Smooth muscle cell (in vitro differentiated cells): ENCODE data around the gene BRME1. TPM values are rescaled to one million over a fixed set of nuclear protein-coding genes. Genes with fewer than 3 reads are reported as not detected.
"Not testable (repeated sequence)": the region's sequence is repeated elsewhere in the genome, so short reads cannot be mapped to it uniquely, and the experiment has no call there.

Experiments
- DNase-seq: peaks from one replicate; lab custom pipeline; 2025; ENCODE audit not compliant: unreplicated experiment; lab: John Stamatoyannopoulos, UW
- H2AFZ ChIP-seq: fragments of 200-600 bp; sonication (generic); 2 replicates; pipeline ENCODE4 v1.6.0; 2016; ENCODE audit warnings: antibody characterized with exemption, low read depth, mild to moderate bottlenecking
- H3F3A ChIP-seq: fragments of 200-600 bp; sonication (generic); 2 replicates; pipeline ENCODE4 v1.6.0; 2017; ENCODE audit warnings: antibody characterized with exemption, low read depth
- H3K27ac ChIP-seq: fragments of 200-600 bp; sonication (generic); 2 replicates; pipeline ENCODE4 v1.5.1; 2016; ENCODE audit warnings: low read depth, mild to moderate bottlenecking
- H3K27me3 ChIP-seq: fragments of 200-600 bp; sonication (generic); 2 replicates; pipeline ENCODE4 v1.6.1; 2016; ENCODE audit warnings: low read depth, mild to moderate bottlenecking
- H3K36me3 ChIP-seq: fragments of 200-600 bp; sonication (generic); 2 replicates; pipeline ENCODE4 v1.5.1; 2016; ENCODE audit warnings: low read depth
- H3K4me1 ChIP-seq: fragments of 200-600 bp; sonication (generic); 2 replicates; pipeline ENCODE4 v1.5.1; 2016; ENCODE audit warnings: low read depth
- H3K4me2 ChIP-seq: fragments of 200-600 bp; sonication (generic); 2 replicates; pipeline ENCODE4 v1.6.0; 2016; ENCODE audit warnings: mild to moderate bottlenecking
- H3K4me3 ChIP-seq: fragments of 200-600 bp; sonication (generic); 2 replicates; pipeline ENCODE4 v1.5.1; 2016; ENCODE audit warnings: mild to moderate bottlenecking
- H3K79me2 ChIP-seq: fragments of 200-600 bp; sonication (generic); 2 replicates; pipeline ENCODE4 v1.6.0; 2016; ENCODE audit warnings: low read depth, mild to moderate bottlenecking
- H3K9ac ChIP-seq: fragments of 200-600 bp; sonication (generic); 2 replicates; pipeline ENCODE4 v1.6.0; 2016; ENCODE audit warnings: low read depth
- H3K9me3 ChIP-seq: fragments of 200-600 bp; sonication (generic); replicated peaks from 2 replicates; pipeline ENCODE4 v1.5.1; 2016; ENCODE audit warnings: low read depth
- H4K20me1 ChIP-seq: fragments of 200-600 bp; sonication (generic); 2 replicates; pipeline ENCODE4 v1.6.0; 2016; ENCODE audit warnings: low read depth
- CTCF ChIP-seq: fragments of 200-600 bp; sonication (generic); IDR thresholded peaks from 2 replicates; pipeline ENCODE4 v1.5.1; 2017; ENCODE audit warnings: borderline replicate concordance, mild to moderate bottlenecking, antibody characterized with exemption; ENCODE audit not compliant: insufficient read depth, poor library complexity, severe bottlenecking
- WGBS: methylation state at CpG from one replicate; pipeline ENCODE4 v1.1.7; 2016; ENCODE audit warnings: low lambda C conversion rate; 5-methylcytosine and 5-hydroxymethylcytosine counted together
- polyA plus RNA-seq: library from polyadenylated mRNA; unstranded; fragments of >200 nt; fragmentation: Nextera tagmentation; extraction: Ambion mirVana; gene quantifications from 2 replicates; pipeline ENCODE4 v1.2.1, GENCODE V29; 2016
- total RNA-seq: library from RNA; depleted of rRNA; stranded (reverse); fragments of >200 nt; gene quantifications from 2 replicates; pipeline ENCODE4 v1.2.3, GENCODE V29; 2014

BRME1 gene
- total and polyA plus RNA-seq, 2 experiments from 2014 or later: 0.72 to 2.2 TPM

DNA sequence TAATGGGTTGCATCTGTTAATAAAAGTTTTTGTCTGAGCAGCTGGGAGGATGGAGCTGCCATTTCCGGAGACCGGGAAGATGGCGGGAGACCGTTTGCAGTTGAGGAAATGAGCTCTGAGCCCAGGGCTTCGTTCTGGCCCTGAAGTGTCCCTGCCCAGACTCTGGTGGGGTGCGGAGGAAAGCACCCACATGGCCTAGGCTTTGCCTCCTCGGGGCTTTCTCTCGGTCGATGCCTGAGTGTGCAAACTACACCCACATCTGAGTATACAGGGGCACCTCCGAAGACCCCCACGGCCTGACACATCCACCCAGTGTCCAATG is 44.6 kb downstream of the BRME1 start:
- no peak overlapping the region for H2AFZ ChIP-seq
- DNase-seq: no peak
- no peaks in the 10 kb centered on the region for H3K9me3 ChIP-seq
- H4K20me1 ChIP-seq: no peaks in the 10 kb centered on the region
- no peaks in the 10 kb centered on the region for H3K27me3 ChIP-seq
- peak overlapping the region; percentile 44 for H3K4me3 ChIP-seq
- no peak for TF ChIP-seq CTCF
- H3K4me2 ChIP-seq: peak overlapping the region; percentile 84
- H3F3A ChIP-seq: peaks cover 4% of the 10 kb centered on the region
- peak overlapping the region; percentile 86 for H3K27ac ChIP-seq
- WGBS: 71% methylated on average over 11 of the region's 11 CpGs
- H3K4me1 ChIP-seq: peaks cover 13% of the 10 kb centered on the region
- no peaks in the 10 kb centered on the region for H3K36me3 ChIP-seq
- peak overlapping the region; percentile 76 for H3K9ac ChIP-seq
- H3K79me2 ChIP-seq: no peaks in the 10 kb centered on the region

GRCh38 chr19:13860679-13861391 is 45.1 kb downstream of the BRME1 start:
- Histone ChIP-seq H3K27ac (peak overlapping the region; percentile 86), H3K9ac (no peak overlapping the region), H3K4me1 (peaks cover 8% of the 10 kb centered on the region), H3F3A (peaks cover 4% of the 10 kb centered on the region), H4K20me1 (no peaks in the 10 kb centered on the region), H3K4me2 (no peak overlapping the region), H2AFZ (no peak overlapping the region), H3K4me3 (no peak overlapping the region), H3K9me3 (no peaks in the 10 kb centered on the region), H3K79me2 (no peaks in the 10 kb centered on the region), H3K36me3 (no peaks in the 10 kb centered on the region), H3K27me3 (no peaks in the 10 kb centered on the region)
- WGBS: 90% methylated on average over 13 of the region's 13 CpGs
- DNase-seq: no peak
- no peak for TF ChIP-seq CTCF

GRCh38 chr19:13859361-13859880 is 46.5 kb downstream of the BRME1 start:
- 98% methylated on average over 3 of the region's 3 CpGs for WGBS
- no peak for DNase-seq
- peaks cover 4% of the 10 kb centered on the region for H3F3A ChIP-seq
- no peaks in the 10 kb centered on the region for H3K79me2 ChIP-seq
- peaks cover 7% of the 10 kb centered on the region for H3K4me1 ChIP-seq
- no peak overlapping the region for H3K4me2 ChIP-seq
- H3K27me3 ChIP-seq: no peaks in the 10 kb centered on the region
- H3K4me3 ChIP-seq: no peak overlapping the region
- H3K9ac ChIP-seq: no peak overlapping the region
- no peaks in the 10 kb centered on the region for H4K20me1 ChIP-seq
- no peaks in the 10 kb centered on the region for H3K36me3 ChIP-seq
- no peak for TF ChIP-seq CTCF
- no peak overlapping the region for H2AFZ ChIP-seq
- H3K27ac ChIP-seq: peak overlapping the region; percentile 70
- no peaks in the 10 kb centered on the region for H3K9me3 ChIP-seq

DNA sequence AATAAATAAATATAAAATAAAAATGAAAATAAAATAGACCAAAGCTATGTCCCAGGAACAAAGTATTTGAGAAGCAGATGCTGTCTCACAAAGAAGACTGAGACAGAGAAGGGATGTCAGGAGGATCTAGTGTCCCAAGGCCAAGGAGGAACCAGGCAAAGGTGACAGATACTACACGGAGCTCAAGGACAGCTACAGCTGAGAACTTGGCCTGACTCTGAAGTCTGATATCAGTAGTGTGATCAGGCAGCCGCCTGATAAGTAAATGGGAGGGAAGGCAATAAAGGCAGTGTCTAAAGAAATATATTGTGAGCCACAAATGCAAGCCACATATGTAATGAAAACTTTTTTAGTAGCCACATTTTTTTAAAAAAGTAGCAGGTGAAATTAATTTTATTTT is 49.4 kb downstream of the BRME1 start:
- TF ChIP-seq CTCF: no peak
- Histone ChIP-seq H3K36me3 (no peaks in the 10 kb centered on the region), H3K27me3 (no peaks in the 10 kb centered on the region), H3K9ac (no peak overlapping the region), H3K4me1 (peaks cover 19% of the 10 kb centered on the region), H3K4me3 (no peak overlapping the region), H3K79me2 (no peaks in the 10 kb centered on the region), H3K4me2 (no peak overlapping the region), H3K27ac (no peak overlapping the region), H3K9me3 (no peaks in the 10 kb centered on the region), H4K20me1 (no peaks in the 10 kb centered on the region), H3F3A (peaks cover 28% of the 10 kb centered on the region), H2AFZ (no peak overlapping the region)
- WGBS: 78% methylated on average over 2 of the region's 2 CpGs
- DNase-seq: no peak

GRCh38 chr19:13852171-13852707 is 53.7 kb downstream of the BRME1 start:
- Histone ChIP-seq H3K4me2 (peak overlapping the region; percentile 73), H3F3A (peaks cover 53% of the 10 kb centered on the region), H3K9ac (peak overlapping the region; percentile 100), H3K27ac (peak overlapping the region; percentile 100), H3K4me1 (peaks cover 27% of the 10 kb centered on the region)
- H2AFZ ChIP-seq, H3K9me3 ChIP-seq, H3K79me2 ChIP-seq, H3K27me3 ChIP-seq, DNase-seq, H3K36me3 ChIP-seq, H3K4me3 ChIP-seq, H4K20me1 ChIP-seq: not testable (repeated sequence)
- WGBS: 69% methylated on average over 12 of the region's 12 CpGs
